MM.1S (cell line): Measurements from ENCODE around the gene RNF217.

Experiments used
- DNase-seq: peaks from one replicate; pipeline ENCODE4 v3.0.0-alpha.2; 2015
- H2AFZ ChIP-seq: fragments of 300-600 bp; sonication (generic); 2 replicates; pipeline ENCODE4 v1.6.0; 2016; ENCODE audit warnings: antibody characterized with exemption, low read length
- H3F3A ChIP-seq: fragments of 300-600 bp; sonication (generic); 2 replicates; pipeline ENCODE4 v1.6.1; 2016; ENCODE audit warnings: mild to moderate bottlenecking, antibody characterized with exemption, low read length, moderate library complexity, mixed read lengths; ENCODE audit not compliant: insufficient read depth
- H3K27ac ChIP-seq: fragments of 300-600 bp; sonication (generic); 2 replicates; pipeline ENCODE4 v1.5.1; 2016; ENCODE audit warnings: mild to moderate bottlenecking, low read length
- H3K27me3 ChIP-seq: fragments of 300-600 bp; sonication (generic); replicated peaks from 2 replicates; pipeline ENCODE4 v1.6.0; 2016; ENCODE audit warnings: low read length; ENCODE audit not compliant: insufficient read depth
- H3K36me3 ChIP-seq: fragments of 300-600 bp; sonication (generic); replicated peaks from 2 replicates; pipeline ENCODE4 v1.6.1; 2016; ENCODE audit warnings: mild to moderate bottlenecking, low read length, mixed read lengths; ENCODE audit not compliant: insufficient read depth
- H3K4me1 ChIP-seq: fragments of 300-600 bp; sonication (generic); 2 replicates; pipeline ENCODE4 v1.6.1; 2016; ENCODE audit warnings: low read length, mixed read lengths
- H3K4me2 ChIP-seq: fragments of 300-600 bp; sonication (generic); 2 replicates; pipeline ENCODE4 v1.6.0; 2016; ENCODE audit warnings: low read depth, low read length
- H3K4me3 ChIP-seq: fragments of 300-600 bp; sonication (generic); 2 replicates; pipeline ENCODE4 v1.5.1; 2016; ENCODE audit warnings: low read length, mixed read lengths
- H3K79me2 ChIP-seq: fragments of 300-600 bp; sonication (generic); 2 replicates; pipeline ENCODE4 v1.6.1; 2016; ENCODE audit warnings: mixed run types, low read length, mixed read lengths
- H3K9ac ChIP-seq: fragments of 300-600 bp; sonication (generic); 2 replicates; pipeline ENCODE4 v1.6.1; 2016; ENCODE audit warnings: low read length, mixed read lengths
- H3K9me2 ChIP-seq: fragments of 300-600 bp; sonication (generic); replicated peaks from 2 replicates; pipeline ENCODE4 v1.6.1; 2016; ENCODE audit warnings: mild to moderate bottlenecking, low read length, mixed read lengths; ENCODE audit not compliant: insufficient read depth
- H3K9me3 ChIP-seq: fragments of 300-600 bp; sonication (generic); replicated peaks from 2 replicates; pipeline ENCODE4 v1.6.1; 2016; ENCODE audit warnings: mild to moderate bottlenecking, low read length, mixed read lengths; ENCODE audit not compliant: insufficient read depth
- H4K20me1 ChIP-seq: fragments of 300-600 bp; sonication (generic); 2 replicates; pipeline ENCODE4 v1.6.1; 2016; ENCODE audit warnings: mild to moderate bottlenecking, low read length, moderate library complexity, mixed read lengths; ENCODE audit not compliant: insufficient read depth
- EZH2 ChIP-seq: fragments of 300-600 bp; sonication (generic); optimal IDR thresholded peaks from 2 replicates; pipeline ENCODE3; 2017; ENCODE audit warnings: low read depth, mild to moderate bottlenecking, antibody characterized with exemption, low read length, mixed read lengths
- EZH2phosphoT487 ChIP-seq: fragments of 300-600 bp; sonication (generic); IDR thresholded peaks from 2 replicates; pipeline ENCODE4 v1.6.1; 2018; ENCODE audit warnings: antibody characterized with exemption, low read length
- TF ChIP-seq, protein P1 (sequence below): fragments of 300-600 bp; sonication (generic); IDR thresholded peaks from 2 replicates; pipeline ENCODE4 v1.5.1; 2016; ENCODE audit warnings: antibody characterized with exemption, low read length, mixed read lengths

RNF217 gene

DNA sequence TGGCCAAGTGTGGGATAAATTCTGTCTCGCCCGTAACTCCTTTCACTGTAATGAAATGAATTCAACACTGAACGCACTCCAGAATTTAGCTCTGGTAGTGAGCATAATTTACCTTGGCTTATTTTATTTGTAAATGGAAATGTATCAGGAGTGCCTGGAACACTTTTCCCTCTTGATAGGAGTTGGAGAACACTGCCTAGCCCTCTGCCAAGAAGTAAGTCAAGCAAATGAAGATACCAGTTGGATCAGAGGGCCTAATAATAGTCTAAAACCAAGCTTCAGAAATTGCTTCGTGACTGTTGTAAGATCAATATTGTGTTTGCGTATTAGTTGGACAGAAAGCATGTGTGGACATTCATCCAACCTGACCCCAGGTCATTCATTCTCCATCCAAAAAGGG lies 126.7 kb downstream of the RNF217 start:
- no peak for DNase-seq
- H3K9ac ChIP-seq = no peak overlapping the region
- H2AFZ ChIP-seq = no peak overlapping the region
- H3K9me2 ChIP-seq = no peaks in the 10 kb centered on the region
- TF ChIP-seq EZH2 (no peak), EZH2phosphoT487 (no peak)
- TF ChIP-seq, protein P1, sequence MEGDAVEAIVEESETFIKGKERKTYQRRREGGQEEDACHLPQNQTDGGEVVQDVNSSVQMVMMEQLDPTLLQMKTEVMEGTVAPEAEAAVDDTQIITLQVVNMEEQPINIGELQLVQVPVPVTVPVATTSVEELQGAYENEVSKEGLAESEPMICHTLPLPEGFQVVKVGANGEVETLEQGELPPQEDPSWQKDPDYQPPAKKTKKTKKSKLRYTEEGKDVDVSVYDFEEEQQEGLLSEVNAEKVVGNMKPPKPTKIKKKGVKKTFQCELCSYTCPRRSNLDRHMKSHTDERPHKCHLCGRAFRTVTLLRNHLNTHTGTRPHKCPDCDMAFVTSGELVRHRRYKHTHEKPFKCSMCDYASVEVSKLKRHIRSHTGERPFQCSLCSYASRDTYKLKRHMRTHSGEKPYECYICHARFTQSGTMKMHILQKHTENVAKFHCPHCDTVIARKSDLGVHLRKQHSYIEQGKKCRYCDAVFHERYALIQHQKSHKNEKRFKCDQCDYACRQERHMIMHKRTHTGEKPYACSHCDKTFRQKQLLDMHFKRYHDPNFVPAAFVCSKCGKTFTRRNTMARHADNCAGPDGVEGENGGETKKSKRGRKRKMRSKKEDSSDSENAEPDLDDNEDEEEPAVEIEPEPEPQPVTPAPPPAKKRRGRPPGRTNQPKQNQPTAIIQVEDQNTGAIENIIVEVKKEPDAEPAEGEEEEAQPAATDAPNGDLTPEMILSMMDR = no peak
- H3K9me3 ChIP-seq = no peaks in the 10 kb centered on the region
- H3K4me1 ChIP-seq = no peaks in the 10 kb centered on the region
- no peak overlapping the region for H3K27ac ChIP-seq
- H3K79me2 ChIP-seq = no peaks in the 10 kb centered on the region
- no peaks in the 10 kb centered on the region for H3K36me3 ChIP-seq
- H4K20me1 ChIP-seq = no peaks in the 10 kb centered on the region
- no peaks in the 10 kb centered on the region for H3F3A ChIP-seq
- no peaks in the 10 kb centered on the region for H3K27me3 ChIP-seq
- no peak overlapping the region for H3K4me2 ChIP-seq
- H3K4me3 ChIP-seq = no peak overlapping the region

DNA sequence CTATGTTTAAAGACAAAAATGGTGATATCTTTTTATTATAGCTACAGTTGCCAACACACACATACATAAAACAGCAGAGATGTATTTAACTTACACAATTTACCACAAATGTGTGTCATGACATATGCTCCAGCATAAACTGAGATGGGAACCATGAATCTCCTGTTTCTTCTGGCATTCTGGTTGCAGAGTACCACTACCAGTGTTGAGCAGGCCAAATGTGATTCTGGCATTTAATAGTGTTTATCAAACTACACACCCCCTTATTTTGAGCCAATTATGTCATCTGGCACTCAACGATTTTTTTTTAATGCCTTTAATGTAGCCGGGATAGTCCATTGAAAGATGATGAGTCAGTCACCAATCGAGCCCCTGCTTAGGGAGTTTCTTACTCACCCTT lies 132.3 kb downstream of the RNF217 start:
- H3K4me2 ChIP-seq = no peak overlapping the region
- no peak for DNase-seq
- no peaks in the 10 kb centered on the region for H3K27me3 ChIP-seq
- no peak overlapping the region for H2AFZ ChIP-seq
- H3K9me2 ChIP-seq = no peaks in the 10 kb centered on the region
- no peaks in the 10 kb centered on the region for H3K9me3 ChIP-seq
- no peaks in the 10 kb centered on the region for H3K79me2 ChIP-seq
- no peak for TF ChIP-seq EZH2
- TF ChIP-seq, protein P1 = no peak
- no peak for TF ChIP-seq EZH2phosphoT487
- no peak overlapping the region for H3K27ac ChIP-seq
- no peaks in the 10 kb centered on the region for H3K36me3 ChIP-seq
- H4K20me1 ChIP-seq = no peaks in the 10 kb centered on the region
- no peaks in the 10 kb centered on the region for H3F3A ChIP-seq
- H3K9ac ChIP-seq = no peak overlapping the region
- no peak overlapping the region for H3K4me3 ChIP-seq
- no peaks in the 10 kb centered on the region for H3K4me1 ChIP-seq

- no peaks in the 10 kb centered on the region for H3K9me3 ChIP-seq
- H3K4me1 ChIP-seq = no peaks in the 10 kb centered on the region
- H3K4me3 ChIP-seq = no peak overlapping the region
- no peak overlapping the region for H3K9ac ChIP-seq
- no peaks in the 10 kb centered on the region for H3F3A ChIP-seq
- no peaks in the 10 kb centered on the region for H3K27me3 ChIP-seq
- no peak overlapping the region for H2AFZ ChIP-seq
- TF ChIP-seq, protein P1 = no peak
- no peak for TF ChIP-seq EZH2phosphoT487
- TF ChIP-seq EZH2 = no peak
- no peaks in the 10 kb centered on the region for H3K79me2 ChIP-seq
- no peak overlapping the region for H3K27ac ChIP-seq
- H3K9me2 ChIP-seq = no peaks in the 10 kb centered on the region
- no peak for DNase-seq
- no peaks in the 10 kb centered on the region for H3K36me3 ChIP-seq
- H4K20me1 ChIP-seq = no peaks in the 10 kb centered on the region
- H3K4me2 ChIP-seq = no peak overlapping the region
Measured at GRCh38 chr6:125095580-125096301, 133.5 kb downstream of the RNF217 start.
